ENCODE data around the gene CDKAL1.

CDKAL1 gene

GRCh38 chr6:20978151-20978614 is 443.9 kb downstream of the CDKAL1 start:
- in situ Hi-C loops (cut with MboI; ENCODE audit: low sequenced_read_pairs, unreplicated experiment) = no loop called here
- no peak for TF ChIP-seq CTCF (IDR thresholded peaks at IDR 0.05; ENCODE audit: borderline replicate concordance, control extremely low read depth, extremely low read depth, insufficient read depth, missing control alignments)
- no peak for DNase-seq (ENCODE audit: low spot score)

- DNase-seq (ENCODE audit: low spot score) = no peak
- TF ChIP-seq CTCF (IDR thresholded peaks at IDR 0.05; ENCODE audit: borderline replicate concordance, control extremely low read depth, extremely low read depth, insufficient read depth, missing control alignments) = no peak
- in situ Hi-C loops (cut with MboI; ENCODE audit: low sequenced_read_pairs, unreplicated experiment) = no loop called here
These were observed 444.8 kb downstream of the CDKAL1 start for GRCh38 chr6:20979076-20979475.

- in situ Hi-C loops (cut with MboI; ENCODE audit: low sequenced_read_pairs, unreplicated experiment) = no loop called here
- no peak for DNase-seq (ENCODE audit: low spot score)
- no peak for TF ChIP-seq CTCF (IDR thresholded peaks at IDR 0.05; ENCODE audit: borderline replicate concordance, control extremely low read depth, extremely low read depth, insufficient read depth, missing control alignments)
These were observed 449.7 kb downstream of the CDKAL1 start for GRCh38 chr6:20983961-20984360.

- no peak for DNase-seq (ENCODE audit: low spot score)
- no peak for TF ChIP-seq CTCF (IDR thresholded peaks at IDR 0.05; ENCODE audit: borderline replicate concordance, control extremely low read depth, extremely low read depth, insufficient read depth, missing control alignments)
- in situ Hi-C loops (cut with MboI; ENCODE audit: low sequenced_read_pairs, unreplicated experiment) = no loop called here
These were observed 451.6 kb downstream of the CDKAL1 start for GRCh38 chr6:20985821-20986220.

- no peak for DNase-seq (ENCODE audit: low spot score)
- no peak for TF ChIP-seq CTCF (IDR thresholded peaks at IDR 0.05; ENCODE audit: borderline replicate concordance, control extremely low read depth, extremely low read depth, insufficient read depth, missing control alignments)
- in situ Hi-C loops (cut with MboI; ENCODE audit: low sequenced_read_pairs, unreplicated experiment) = no loop called here
These were observed 457.7 kb downstream of the CDKAL1 start for GRCh38 chr6:20991910-20992309.

GRCh38 chr6:20996099-20996498 is 461.8 kb downstream of the CDKAL1 start:
- no peak for DNase-seq (ENCODE audit: low spot score)
- in situ Hi-C loops (cut with MboI; ENCODE audit: low sequenced_read_pairs, unreplicated experiment) = no loop called here
- TF ChIP-seq CTCF (IDR thresholded peaks at IDR 0.05; ENCODE audit: borderline replicate concordance, control extremely low read depth, extremely low read depth, insufficient read depth, missing control alignments) = no peak
